PC-3 (cell line): ENCODE results near the gene ATP10B. TPM values are rescaled to one million over a fixed set of nuclear protein-coding genes. Genes with fewer than 3 reads are reported as not detected.
A peak's percentile ranks its signal among the peaks of the same experiment; 100 is the strongest.

Experiments
- ATAC-seq: fragments of 200-7000 bp; cut with Tn5 transposase; 2 replicates; pipeline ENCODE4 v1.9.1; 2020; ENCODE audit warnings: mild to moderate bottlenecking, moderate library complexity
- BruUV-seq: library from RNA; stranded (reverse); fragments of 400-500 nt; replicated peaks from 2 replicates; lab custom pipeline; 2021; lab: Mats Ljungman, UMichigan
- CTCF ChIA-PET: fragments of 300-600 bp; sonication (Branson Sonifier 250); formaldehyde crosslinking; loops from one replicate; lab custom pipeline; 2022; ENCODE audit warnings: antibody characterized with exemption; lab: Charles Lee
- POLR2A ChIA-PET: fragments of 300-600 bp; sonication (Branson Sonifier 250); formaldehyde crosslinking; loops from one replicate; lab custom pipeline; 2022; ENCODE audit warnings: antibody characterized with exemption; ENCODE audit not compliant: unreplicated experiment; lab: Charles Lee
- DNase-seq: peaks from one replicate; pipeline ENCODE4 v3.0.0-alpha.2; 2015
- H2AFZ ChIP-seq: fragments of 300-600 bp; sonication (generic); 2 replicates; pipeline ENCODE4 v1.6.0; 2016; ENCODE audit warnings: antibody characterized with exemption, low read length
- H3F3A ChIP-seq: fragments of 300-600 bp; sonication (generic); one replicate; pipeline ENCODE4 v1.6.0; 2017; ENCODE audit warnings: antibody characterized with exemption, low read length, control low read depth, mild to moderate bottlenecking; ENCODE audit not compliant: unreplicated experiment
- H3K27ac ChIP-seq: fragments of 300-600 bp; sonication (generic); 2 replicates; pipeline ENCODE4 v1.5.1; 2016; ENCODE audit warnings: mild to moderate bottlenecking, low read length
- H3K27me3 ChIP-seq: fragments of 300-600 bp; sonication (generic); 2 replicates; pipeline ENCODE4 v1.6.1; 2016; ENCODE audit warnings: low read length, mixed read lengths
- H3K36me3 ChIP-seq: fragments of 300-600 bp; sonication (generic); 2 replicates; pipeline ENCODE4 v1.6.1; 2016; ENCODE audit warnings: low read depth, mixed run types, low read length, mixed read lengths
- H3K4me1 ChIP-seq: fragments of 300-600 bp; sonication (generic); 2 replicates; pipeline ENCODE4 v1.5.1; 2016; ENCODE audit warnings: low read length; ENCODE audit not compliant: insufficient read depth
- H3K4me2 ChIP-seq: fragments of 300-600 bp; sonication (generic); 2 replicates; pipeline ENCODE4 v1.6.0; 2016; ENCODE audit warnings: low read length
- H3K4me3 ChIP-seq: fragments of 300-600 bp; sonication (generic); 2 replicates; pipeline ENCODE4 v1.5.1; 2016; ENCODE audit warnings: mild to moderate bottlenecking, low read length, mixed read lengths
- H3K79me2 ChIP-seq: fragments of 300-600 bp; sonication (generic); 2 replicates; pipeline ENCODE4 v1.6.1; 2017; ENCODE audit warnings: low read length, mixed read lengths
- H3K9ac ChIP-seq: fragments of 300-600 bp; sonication (generic); 2 replicates; pipeline ENCODE4 v1.6.0; 2016; ENCODE audit warnings: mild to moderate bottlenecking, low read length
- H3K9me2 ChIP-seq: fragments of 300-600 bp; sonication (generic); replicated peaks from 2 replicates; pipeline ENCODE4 v1.6.1; 2016; ENCODE audit warnings: mixed run types, low read length, mixed read lengths
- H3K9me3 ChIP-seq: fragments of 300-600 bp; sonication (generic); 2 replicates; pipeline ENCODE4 v1.6.1; 2016; ENCODE audit warnings: low read length, mixed read lengths
- H4K20me1 ChIP-seq: fragments of 300-600 bp; sonication (generic); 2 replicates; pipeline ENCODE4 v1.6.1; 2016; ENCODE audit warnings: low read length, mixed read lengths
- EZH2 ChIP-seq: fragments of 300-600 bp; sonication (generic); IDR thresholded peaks from one replicate; pipeline ENCODE4 v1.6.1; 2017; ENCODE audit warnings: antibody characterized with exemption, mild to moderate bottlenecking, low read length; ENCODE audit not compliant: unreplicated experiment
- EZH2phosphoT487 ChIP-seq: fragments of 300-600 bp; sonication (generic); IDR thresholded peaks from 2 replicates; pipeline ENCODE4 v1.6.1; 2018; ENCODE audit warnings: mild to moderate bottlenecking, antibody characterized with exemption, low read length, borderline replicate concordance
- intact Hi-C: fragments of 100-400 bp; cut with micrococcal nuclease; formaldehyde crosslinking; loops from 2 replicates; pipeline ENCODE4 v1.9.0; 2023
- total RNA-seq: library from RNA; depleted of rRNA; stranded (reverse); fragments of >200 nt; gene quantifications from 2 replicates; pipeline ENCODE4 v1.2.3, GENCODE V29; 2014
- TF ChIP-seq, protein P1 (sequence below): fragments of 300-600 bp; sonication (generic); conservative IDR thresholded peaks from 2 replicates; pipeline ENCODE4 v1.5.1; 2017; ENCODE audit warnings: antibody characterized with exemption, low read depth, mild to moderate bottlenecking, low read length

ATP10B gene
- total RNA-seq, 1 experiment from 2014 or later: not detected

DNA sequence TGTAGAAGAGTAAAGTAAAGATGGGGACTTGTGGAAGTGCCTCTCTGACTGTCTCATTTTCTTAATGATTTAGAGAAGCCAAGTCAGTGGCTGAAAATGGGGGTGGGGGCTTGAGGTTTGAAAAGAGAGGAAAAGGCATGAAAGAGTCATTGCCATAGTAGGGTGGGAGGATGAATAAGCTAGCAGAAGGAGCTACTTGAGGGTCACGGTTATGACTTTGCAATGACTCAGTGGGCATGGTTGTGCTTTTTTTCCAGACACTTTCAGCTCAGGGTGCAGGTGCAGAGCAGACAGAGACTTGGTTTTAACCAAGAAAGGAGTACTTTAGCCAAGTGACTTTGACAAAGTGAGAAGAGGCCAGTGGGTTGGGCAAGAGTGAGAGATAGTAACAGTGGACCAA lies 312.6 kb downstream of the ATP10B start:
- H3K4me3 ChIP-seq: no peak overlapping the region
- H3K27ac ChIP-seq: no peak overlapping the region
- no peaks in the 10 kb centered on the region for H3K27me3 ChIP-seq
- ATAC-seq: no peak
- no peaks in the 10 kb centered on the region for H3K4me1 ChIP-seq
- no peak for TF ChIP-seq EZH2phosphoT487
- TF ChIP-seq EZH2: no peak
- TF ChIP-seq, protein P1, sequence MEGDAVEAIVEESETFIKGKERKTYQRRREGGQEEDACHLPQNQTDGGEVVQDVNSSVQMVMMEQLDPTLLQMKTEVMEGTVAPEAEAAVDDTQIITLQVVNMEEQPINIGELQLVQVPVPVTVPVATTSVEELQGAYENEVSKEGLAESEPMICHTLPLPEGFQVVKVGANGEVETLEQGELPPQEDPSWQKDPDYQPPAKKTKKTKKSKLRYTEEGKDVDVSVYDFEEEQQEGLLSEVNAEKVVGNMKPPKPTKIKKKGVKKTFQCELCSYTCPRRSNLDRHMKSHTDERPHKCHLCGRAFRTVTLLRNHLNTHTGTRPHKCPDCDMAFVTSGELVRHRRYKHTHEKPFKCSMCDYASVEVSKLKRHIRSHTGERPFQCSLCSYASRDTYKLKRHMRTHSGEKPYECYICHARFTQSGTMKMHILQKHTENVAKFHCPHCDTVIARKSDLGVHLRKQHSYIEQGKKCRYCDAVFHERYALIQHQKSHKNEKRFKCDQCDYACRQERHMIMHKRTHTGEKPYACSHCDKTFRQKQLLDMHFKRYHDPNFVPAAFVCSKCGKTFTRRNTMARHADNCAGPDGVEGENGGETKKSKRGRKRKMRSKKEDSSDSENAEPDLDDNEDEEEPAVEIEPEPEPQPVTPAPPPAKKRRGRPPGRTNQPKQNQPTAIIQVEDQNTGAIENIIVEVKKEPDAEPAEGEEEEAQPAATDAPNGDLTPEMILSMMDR: no peak
- no peaks in the 10 kb centered on the region for H3K9me3 ChIP-seq
- H3F3A ChIP-seq: no peaks in the 10 kb centered on the region
- no peak overlapping the region for H3K9ac ChIP-seq
- H3K36me3 ChIP-seq: no peaks in the 10 kb centered on the region
- H3K79me2 ChIP-seq: no peaks in the 10 kb centered on the region
- no peak overlapping the region for H2AFZ ChIP-seq
- no TSS peak for BruUV-seq
- no peaks in the 10 kb centered on the region for H3K9me2 ChIP-seq
- POLR2A ChIA-PET: no interaction called here
- CTCF ChIA-PET: no interaction called here
- H4K20me1 ChIP-seq: no peaks in the 10 kb centered on the region
- H3K4me2 ChIP-seq: no peak overlapping the region
- intact Hi-C loops: no loop called here
- peak; percentile 6 for DNase-seq

DNA sequence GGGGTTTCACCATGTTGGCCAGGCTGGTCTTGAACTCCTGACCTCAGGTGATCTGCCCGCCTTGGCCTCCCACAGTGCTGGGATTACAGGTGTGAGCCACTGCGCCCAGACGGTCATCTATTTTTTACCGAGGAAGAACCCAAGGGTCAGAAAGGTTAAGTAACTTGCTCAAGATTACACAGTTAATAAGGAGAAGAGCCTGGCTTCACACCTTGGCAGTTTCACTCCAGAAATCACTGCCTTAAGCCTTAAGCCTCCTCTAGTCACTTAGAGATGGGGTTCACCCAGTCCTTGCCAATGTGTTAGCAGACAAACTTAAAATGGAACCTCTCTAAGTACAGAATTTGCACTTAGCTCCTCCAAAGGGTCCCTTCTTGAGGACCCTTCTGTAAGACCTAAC lies 314.1 kb downstream of the ATP10B start:
- Histone ChIP-seq H3K9ac (no peak overlapping the region), H3K9me2 (no peaks in the 10 kb centered on the region), H2AFZ (no peak overlapping the region), H4K20me1 (no peaks in the 10 kb centered on the region), H3K4me1 (no peaks in the 10 kb centered on the region), H3K27ac (no peak overlapping the region), H3K79me2 (no peaks in the 10 kb centered on the region), H3K27me3 (no peaks in the 10 kb centered on the region), H3K36me3 (no peaks in the 10 kb centered on the region), H3F3A (no peaks in the 10 kb centered on the region), H3K4me3 (no peak overlapping the region), H3K4me2 (no peak overlapping the region), H3K9me3 (no peaks in the 10 kb centered on the region)
- ATAC-seq (no peak), DNase-seq (no peak)
- ChIA-PET CTCF (no interaction called here), POLR2A (no interaction called here)
- intact Hi-C loops: no loop called here
- no TSS peak for BruUV-seq
- TF ChIP-seq EZH2 (no peak), EZH2phosphoT487 (no peak)
- TF ChIP-seq, protein P1: no peak

GRCh38 chr5:160537116-160537515 lies 314.9 kb downstream of the ATP10B start:
- Histone ChIP-seq H3K4me3 (no peak overlapping the region), H2AFZ (no peak overlapping the region), H3F3A (no peaks in the 10 kb centered on the region), H3K79me2 (no peaks in the 10 kb centered on the region), H3K27ac (no peak overlapping the region), H3K9me2 (no peaks in the 10 kb centered on the region), H3K27me3 (no peaks in the 10 kb centered on the region), H3K4me1 (no peaks in the 10 kb centered on the region), H4K20me1 (no peaks in the 10 kb centered on the region), H3K36me3 (no peaks in the 10 kb centered on the region), H3K4me2 (no peak overlapping the region), H3K9ac (no peak overlapping the region), H3K9me3 (no peaks in the 10 kb centered on the region)
- no TSS peak for BruUV-seq
- POLR2A ChIA-PET: no interaction called here
- DNase-seq: no peak
- CTCF ChIA-PET: no interaction called here
- intact Hi-C loops: no loop called here
- no peak for ATAC-seq
- TF ChIP-seq EZH2 (no peak), EZH2phosphoT487 (no peak)
- TF ChIP-seq, protein P1: no peak
